ENCODE results near the gene MYO3B.
"Not testable (repeated sequence)": the region's sequence is repeated elsewhere in the genome, so short reads cannot be mapped to it uniquely, and the experiment has no call there.

MYO3B gene

GRCh38 chr2:170344663-170345346, 166.9 kb downstream of the MYO3B start:
- DNase-seq: no peak

- no peak for DNase-seq
Measured at GRCh38 chr2:170345607-170346006, 167.7 kb downstream of the MYO3B start.

GRCh38 chr2:170349269-170349668, 171.3 kb downstream of the MYO3B start:
- DNase-seq: not testable (repeated sequence)

- no peak for DNase-seq
Measured at GRCh38 chr2:170350929-170351826, 173.2 kb downstream of the MYO3B start.

- no peak for DNase-seq
Measured at GRCh38 chr2:170353723-170354122, 175.8 kb downstream of the MYO3B start.

- no peak for DNase-seq
Measured at GRCh38 chr2:170354388-170354787, 176.4 kb downstream of the MYO3B start.

GRCh38 chr2:170354855-170355780, 177.2 kb downstream of the MYO3B start:
- DNase-seq: no peak

GRCh38 chr2:170359466-170359865, 181.5 kb downstream of the MYO3B start:
- DNase-seq: no peak

- no peak for DNase-seq
Measured at GRCh38 chr2:170360546-170361089, 182.7 kb downstream of the MYO3B start.

- no peak for DNase-seq
Measured at GRCh38 chr2:170361090-170361936, 183.4 kb downstream of the MYO3B start.

- DNase-seq: no peak
Measured at GRCh38 chr2:170362313-170362870, 184.4 kb downstream of the MYO3B start.

GRCh38 chr2:170362871-170363631, 185.1 kb downstream of the MYO3B start:
- DNase-seq: no peak

- DNase-seq: no peak
Measured at GRCh38 chr2:170365003-170365402, 187.1 kb downstream of the MYO3B start.

GRCh38 chr2:170365686-170366085, 187.7 kb downstream of the MYO3B start:
- DNase-seq: no peak

GRCh38 chr2:170368370-170368769, 190.4 kb downstream of the MYO3B start:
- peak; percentile 72 for DNase-seq

- no peak for DNase-seq
Measured at GRCh38 chr2:170369228-170369627, 191.3 kb downstream of the MYO3B start.

- DNase-seq: peak; percentile 34
Measured at GRCh38 chr2:170369894-170370293, 191.9 kb downstream of the MYO3B start.

GRCh38 chr2:170371231-170371998, 193.5 kb downstream of the MYO3B start:
- DNase-seq: no peak

- DNase-seq: no peak
Measured at GRCh38 chr2:170375192-170375591, 197.2 kb downstream of the MYO3B start.
